PC-9 (cell line): Measurements from ENCODE around the gene CYP3A7. TPM values are rescaled to one million over a fixed set of nuclear protein-coding genes. Genes with fewer than 3 reads are reported as not detected.

Source experiments
- total RNA-seq: library from RNA; stranded (reverse); gene quantifications from 2 replicates; pipeline ENCODE4 v1.2.3, GENCODE V29; 2021

CYP3A7 gene
- total RNA-seq, 1 experiment from 2014 or later = not detected

Other genes starting within 250 kb of the CYP3A7 start
- gene ZNF394, start 234.9 kb downstream of the CYP3A7 start, total RNA-seq = 21.1 and 34.1 TPM in 2 replicates
- gene ZKSCAN5, start 230.5 kb downstream of the CYP3A7 start, total RNA-seq = 10.0 and 13.2 TPM in 2 replicates
- gene FAM200A, start 183.1 kb downstream of the CYP3A7 start, total RNA-seq = 6.9 and 7.1 TPM in 2 replicates
- gene ZNF655, start 176.6 kb downstream of the CYP3A7 start, total RNA-seq = 75.6 and 83.0 TPM in 2 replicates
- 1.5 and 1.8 TPM in 2 replicates for gene TMEM225B, start 136.9 kb downstream of the CYP3A7 start, total RNA-seq
- gene ZSCAN25, start 118.2 kb downstream of the CYP3A7 start, total RNA-seq = 20.5 and 21.8 TPM in 2 replicates
- 2.0 and 3.2 TPM in 2 replicates for gene CYP3A5, start 55.2 kb downstream of the CYP3A7 start, total RNA-seq
- not detected in 2 replicates for gene CYP3A4, start 49.0 kb upstream of the CYP3A7 start, total RNA-seq
- not detected in 2 replicates for gene CYP3A43, start 92.8 kb upstream of the CYP3A7 start, total RNA-seq
- not detected in 2 replicates for gene OR2AE1, start 141.8 kb upstream of the CYP3A7 start, total RNA-seq
- 34.0 and 35.8 TPM in 2 replicates for gene TRIM4, start 184.3 kb upstream of the CYP3A7 start, total RNA-seq
- gene GJC3, start 194.4 kb upstream of the CYP3A7 start, total RNA-seq = not detected in 2 replicates
- 0.70 TPM in 1 of 2 replicates, not detected in the other for gene AZGP1, start 240.8 kb upstream of the CYP3A7 start, total RNA-seq